SH-SY5Y (cell line): ENCODE results near the gene HDGFL2.

Experiments
- GATA2 ChIP-seq: IDR thresholded peaks from 2 replicates; pipeline ENCODE4 v1.6.1; 2011; ENCODE audit warnings: mild to moderate bottlenecking, low read depth, low read length
- GATA3 ChIP-seq: IDR thresholded peaks from 2 replicates; pipeline ENCODE4 v1.6.1; 2011; ENCODE audit warnings: low read depth, mild to moderate bottlenecking, low read length, moderate library complexity

GRCh38 chr19:4513248-4513647 is 41.2 kb downstream of the HDGFL2 start:
- TF ChIP-seq GATA2 (no peak), GATA3 (no peak)
